EH (cell line): ENCODE results near the gene E2F4.

Source experiments
- DNase-seq: peaks from one replicate; pipeline ENCODE4 v3.0.0-alpha.2; 2015; ENCODE audit warnings: low read depth

The E2F4 gene

DNA sequence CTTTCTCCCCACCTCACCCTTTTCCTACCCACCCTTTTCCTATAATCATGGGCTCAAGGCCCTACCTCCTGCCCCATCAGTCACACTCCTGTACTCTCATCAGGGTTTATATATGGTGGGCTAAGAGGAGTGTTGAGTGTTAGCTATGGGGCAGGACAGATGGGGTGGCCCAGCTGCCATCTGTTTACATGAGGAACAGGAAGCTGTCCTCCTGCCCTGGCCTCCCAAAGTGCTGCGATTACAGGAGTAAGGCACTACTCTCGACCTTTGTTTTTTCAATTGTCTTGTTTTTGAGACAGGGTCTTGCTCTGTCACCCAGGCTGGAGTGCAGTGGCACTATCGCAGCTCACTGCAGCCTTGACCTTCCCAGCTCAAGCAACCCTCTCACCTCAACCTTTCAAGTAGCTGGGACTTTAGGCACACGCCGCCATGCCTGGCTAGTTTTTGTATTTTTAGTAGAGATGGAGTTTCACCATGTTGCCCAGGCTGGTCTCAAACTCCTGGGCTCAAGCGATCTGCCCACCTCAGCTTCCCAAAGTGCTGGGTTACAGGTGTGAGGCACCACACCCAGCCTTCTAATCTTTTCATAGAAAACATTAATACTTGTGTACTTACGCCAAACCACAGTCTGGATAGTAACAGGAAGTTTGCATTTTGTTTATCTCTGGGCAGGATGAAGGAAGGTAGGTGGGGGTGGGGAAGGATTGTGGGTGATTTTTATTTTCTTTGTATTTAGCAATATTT is 33.9 kb upstream of the E2F4 start:
- DNase-seq = no peak

DNA sequence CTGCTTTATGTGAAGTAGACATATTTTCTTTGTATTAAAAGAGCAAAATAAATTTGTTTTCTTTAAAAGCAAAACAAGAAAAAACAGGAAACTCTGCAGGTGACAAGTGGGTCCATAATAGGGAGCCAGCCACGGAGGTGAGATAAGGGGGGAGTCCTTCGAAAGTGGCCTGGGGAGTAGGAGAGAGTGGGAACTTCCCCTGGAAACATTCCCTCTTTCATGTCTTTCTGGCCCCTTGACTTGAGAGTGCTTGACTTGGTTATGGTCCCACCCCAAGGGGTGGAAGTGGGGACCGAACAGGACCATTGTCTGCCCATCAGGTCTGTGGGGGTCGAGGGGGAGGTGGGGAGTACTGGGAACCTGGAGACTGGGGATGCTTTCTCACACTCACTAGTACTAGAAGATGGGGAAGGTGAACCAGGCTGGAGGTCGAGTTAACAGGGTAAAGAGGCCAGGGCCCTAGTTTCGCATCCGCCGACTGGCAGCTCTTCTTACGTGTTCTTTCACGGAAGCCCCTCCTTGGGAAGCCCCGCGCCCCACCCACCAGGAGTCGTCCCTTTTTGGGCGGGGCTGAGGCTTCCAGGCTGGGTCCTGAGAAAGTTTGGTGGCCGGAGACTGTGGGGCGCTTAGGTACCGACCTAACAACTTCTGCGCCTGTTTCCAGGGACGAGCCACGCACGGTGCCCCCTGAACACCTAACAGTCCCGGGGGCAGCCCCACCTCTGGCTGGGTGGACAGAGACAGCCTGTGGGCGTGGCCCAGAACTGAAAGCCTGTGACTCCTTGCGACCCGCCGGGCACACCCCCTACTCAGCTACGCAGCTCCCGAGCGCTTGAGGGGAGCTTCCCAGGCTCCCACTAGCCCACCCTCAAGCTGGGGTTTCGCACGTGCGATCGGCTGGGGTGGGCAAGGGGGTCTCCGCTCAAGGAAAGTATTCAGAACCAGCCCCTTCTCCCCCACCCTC is 33.0 kb upstream of the E2F4 start:
- peak; percentile 53 for DNase-seq

DNA sequence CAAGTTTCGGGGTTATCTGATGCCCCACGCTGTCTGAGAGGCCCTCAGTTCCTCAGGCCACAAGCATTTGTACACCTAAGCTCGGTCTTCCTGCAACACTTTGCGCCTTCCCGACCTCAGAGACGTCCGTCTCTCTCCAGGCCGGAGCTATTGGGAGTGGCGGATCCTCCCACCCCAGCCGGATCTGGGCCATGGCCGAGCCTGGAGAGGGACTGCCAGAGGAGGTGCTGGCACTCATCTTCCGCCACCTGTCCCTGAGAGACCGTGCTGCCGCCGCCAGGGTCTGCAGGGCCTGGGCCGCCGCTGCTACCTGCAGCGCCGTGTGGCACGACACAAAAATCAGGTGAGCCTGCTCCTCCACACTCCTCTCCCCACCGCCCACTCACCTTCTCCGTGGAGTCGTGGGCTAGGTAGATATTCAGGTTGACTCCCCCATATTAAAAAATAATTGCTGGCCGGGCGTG is 30.3 kb upstream of the E2F4 start:
- DNase-seq = no peak

DNA sequence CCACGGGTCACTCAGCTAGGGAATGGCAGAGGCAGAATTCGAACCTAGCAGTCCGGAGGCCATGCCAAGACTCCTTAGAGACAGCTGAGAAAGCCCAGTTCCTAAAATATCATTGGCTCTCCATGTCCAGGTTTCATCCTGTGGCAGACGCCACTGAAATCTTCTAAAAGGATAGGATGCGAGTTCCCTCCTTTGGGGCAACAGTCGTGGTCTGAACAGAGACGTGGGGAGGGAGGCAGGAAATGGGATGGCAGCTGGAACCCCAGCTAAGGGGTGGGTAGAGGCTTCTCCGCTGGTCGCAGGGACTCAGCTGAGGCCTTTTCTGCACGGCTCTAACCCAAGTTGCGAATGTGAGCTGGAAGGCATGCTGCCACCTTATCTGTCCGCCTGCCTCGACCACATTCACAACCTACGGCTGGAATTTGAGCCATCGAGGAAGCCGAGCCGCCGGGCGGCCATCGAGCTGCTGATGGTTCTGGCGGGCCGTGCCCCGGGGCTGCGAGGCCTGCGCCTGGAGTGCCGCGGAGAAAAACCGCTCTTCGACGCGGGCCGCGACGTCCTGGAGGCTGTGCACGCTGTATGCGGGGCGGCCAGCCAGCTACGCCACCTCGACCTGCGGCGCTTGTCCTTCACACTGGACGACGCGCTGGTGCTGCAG is 29.3 kb upstream of the E2F4 start:
- DNase-seq = no peak

DNA sequence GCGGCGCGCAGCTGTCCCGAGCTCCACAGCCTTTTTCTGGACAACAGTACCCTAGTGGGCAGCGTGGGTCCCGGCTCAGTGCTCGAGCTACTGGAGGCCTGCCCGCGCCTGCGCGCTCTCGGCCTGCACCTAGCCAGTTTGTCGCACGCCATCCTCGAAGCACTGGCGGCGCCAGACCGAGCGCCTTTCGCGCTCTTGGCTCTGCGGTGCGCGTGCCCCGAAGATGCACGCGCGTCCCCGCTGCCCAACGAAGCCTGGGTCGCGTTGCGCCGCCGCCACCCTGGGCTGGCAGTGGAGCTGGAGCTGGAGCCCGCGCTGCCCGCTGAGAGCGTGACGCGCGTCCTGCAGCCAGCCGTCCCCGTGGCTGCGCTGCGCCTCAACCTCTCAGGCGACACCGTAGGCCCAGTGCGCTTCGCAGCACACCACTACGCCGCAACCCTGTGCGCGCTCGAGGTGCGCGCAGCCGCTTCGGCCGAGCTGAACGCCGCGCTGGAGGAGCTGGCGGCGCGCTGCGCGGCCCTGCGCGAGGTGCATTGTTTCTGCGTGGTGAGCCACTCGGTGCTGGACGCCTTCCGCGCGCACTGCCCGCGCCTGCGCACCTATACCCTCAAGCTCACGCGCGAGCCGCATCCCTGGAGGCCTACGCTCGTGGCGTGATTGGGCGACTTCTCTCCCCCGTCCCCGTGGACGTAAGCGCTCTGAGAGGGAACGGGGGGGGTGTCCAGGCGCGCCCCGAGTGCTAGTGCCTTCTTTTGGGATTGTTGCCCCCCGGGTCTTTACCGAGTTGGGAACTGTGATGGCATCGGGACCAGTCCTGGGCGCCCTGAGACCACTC is 28.6 kb upstream of the E2F4 start:
- DNase-seq = peak; percentile 57

DNA sequence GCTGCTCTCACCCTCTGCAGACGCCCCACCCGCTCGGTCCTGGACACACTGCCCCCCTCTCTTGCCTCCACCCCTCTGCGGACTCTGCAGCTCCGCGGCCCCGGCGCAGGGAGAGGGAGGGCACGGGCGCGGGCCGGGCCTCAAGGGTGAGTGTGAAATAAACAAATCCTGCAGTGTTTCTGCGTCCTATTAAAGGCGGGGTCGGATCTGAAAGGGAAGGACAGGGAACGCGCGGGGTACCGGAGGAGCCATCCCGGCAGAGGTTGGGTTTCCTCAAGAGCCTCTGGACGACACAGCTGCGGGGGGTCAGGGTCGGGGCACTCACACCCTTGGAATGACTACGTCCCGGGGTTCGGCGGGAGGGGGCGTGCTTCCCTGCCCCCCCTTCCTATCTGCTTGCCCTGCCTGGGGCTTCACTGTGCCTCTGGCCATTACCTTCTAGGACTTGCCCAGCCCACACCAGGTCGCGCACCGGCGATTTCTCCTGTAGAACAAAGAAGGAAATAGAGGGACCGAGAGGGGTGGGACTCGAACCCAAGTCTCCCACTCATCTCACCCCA is 27.9 kb upstream of the E2F4 start:
- no peak for DNase-seq

DNA sequence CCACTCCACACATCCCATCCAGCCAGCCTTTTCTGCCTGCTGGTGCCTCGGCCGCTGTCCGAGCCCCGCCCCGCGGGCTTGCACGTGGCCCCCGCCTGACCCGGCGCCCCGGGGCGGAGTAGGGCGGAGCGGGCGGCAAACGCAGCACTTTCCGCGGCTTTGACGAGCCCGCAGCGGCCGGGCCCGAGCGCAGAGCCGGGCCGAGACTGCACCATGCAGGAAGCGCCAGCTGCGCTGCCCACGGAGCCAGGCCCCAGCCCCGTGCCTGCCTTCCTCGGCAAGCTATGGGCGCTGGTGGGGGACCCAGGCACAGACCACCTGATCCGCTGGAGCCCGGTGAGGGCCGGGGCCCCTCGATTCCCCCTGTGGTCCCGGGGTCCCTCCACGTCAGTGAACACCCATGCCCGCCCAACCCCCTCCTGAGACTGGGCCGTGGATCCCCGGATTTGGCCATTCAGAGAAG is 27.3 kb upstream of the E2F4 start, which contains the start of gene HSF4:
Gene HSF4 (plus strand): TSS at position 147 of the 463 bp plus-strand sequence. CDS start 67 bp downstream, at position 214.
- DNase-seq = peak; percentile 46

DNA sequence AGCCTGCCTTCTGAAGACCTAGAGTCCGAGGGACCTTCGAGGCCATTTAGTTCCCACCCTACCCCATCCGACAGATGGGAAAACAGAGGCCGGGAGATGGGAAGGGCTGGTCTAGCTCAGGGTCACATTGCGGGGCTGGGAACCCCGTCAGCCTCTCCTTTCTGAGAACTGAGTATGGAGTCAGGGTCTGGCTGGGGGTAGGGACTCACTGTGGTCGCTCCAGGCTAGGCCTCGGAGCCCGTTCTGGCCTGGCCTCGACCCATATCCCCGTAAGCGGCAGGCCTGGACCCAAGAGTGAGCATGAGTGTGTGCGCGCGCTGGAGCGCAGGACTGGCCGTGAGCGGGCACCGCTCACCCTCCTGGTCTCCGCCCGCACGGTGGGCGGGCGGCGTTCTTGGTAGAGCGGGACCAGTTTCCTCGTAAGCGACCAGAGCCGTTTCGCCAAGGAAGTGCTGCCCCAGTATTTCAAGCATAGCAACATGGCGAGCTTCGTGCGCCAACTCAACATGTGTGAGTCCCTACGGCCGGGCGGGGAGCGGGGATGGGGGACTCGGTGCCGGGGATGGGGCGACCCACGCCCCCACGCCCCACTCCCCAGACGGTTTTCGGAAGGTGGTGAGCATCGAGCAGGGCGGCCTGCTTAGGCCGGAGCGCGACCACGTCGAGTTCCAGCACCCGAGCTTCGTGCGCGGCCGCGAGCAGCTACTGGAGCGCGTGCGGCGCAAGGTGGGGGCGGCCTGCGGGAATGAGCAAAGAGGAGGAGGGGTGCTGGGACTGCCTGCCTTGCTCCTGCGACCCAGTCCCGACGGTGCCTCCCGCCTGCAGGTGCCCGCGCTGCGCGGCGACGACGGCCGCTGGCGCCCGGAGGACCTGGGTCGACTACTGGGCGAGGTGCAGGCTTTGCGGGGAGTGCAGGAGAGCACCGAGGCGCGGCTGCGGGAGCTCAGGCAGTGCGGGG is 26.6 kb upstream of the E2F4 start:
- no peak for DNase-seq

DNA sequence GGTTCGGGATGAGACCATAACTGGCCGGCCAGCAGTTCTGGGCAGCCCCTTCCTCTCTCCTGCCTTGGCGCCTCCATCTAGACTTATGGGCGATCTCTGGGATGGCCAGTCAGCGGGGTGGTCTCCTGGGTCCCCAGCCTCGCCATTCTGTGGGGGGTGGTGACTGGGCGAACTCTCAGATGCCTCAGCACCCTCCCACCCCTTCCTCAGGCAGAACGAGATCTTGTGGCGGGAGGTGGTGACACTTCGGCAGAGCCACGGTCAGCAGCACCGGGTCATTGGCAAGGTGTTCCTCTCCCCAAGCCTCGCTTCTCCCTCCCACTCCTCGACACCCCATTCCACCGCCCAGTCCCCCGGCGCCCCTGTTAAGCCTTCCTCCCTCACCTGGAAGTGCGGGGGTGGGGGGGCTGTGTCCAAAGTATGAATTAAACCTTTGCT is 25.8 kb upstream of the E2F4 start:
- DNase-seq = no peak

DNA sequence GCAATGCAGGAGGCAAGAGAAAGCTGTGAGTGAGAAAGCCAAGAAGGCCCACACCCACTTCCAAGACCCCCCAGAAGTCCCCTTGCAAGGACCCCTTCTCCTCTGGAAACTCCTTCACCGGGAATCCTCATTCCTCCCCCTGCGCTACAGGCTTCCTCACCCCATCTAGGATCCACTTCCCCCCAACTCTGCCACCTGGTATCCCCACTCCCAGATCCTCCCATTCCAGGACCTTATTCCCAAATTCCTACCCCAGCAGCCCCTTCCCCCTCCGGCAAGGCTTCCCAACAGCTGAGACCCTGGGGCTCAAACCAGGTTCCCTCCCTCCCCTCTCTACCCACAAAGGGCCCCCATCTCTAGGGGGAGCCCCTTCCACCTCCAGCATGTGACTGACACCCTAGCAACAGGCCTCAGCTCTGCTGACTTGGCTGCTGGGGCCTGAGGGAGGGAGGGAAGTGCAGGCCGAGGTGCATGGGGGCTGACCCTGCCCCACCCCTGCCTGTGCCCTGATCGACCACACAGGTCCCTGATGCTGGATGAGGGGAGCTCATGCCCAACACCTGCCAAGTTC is 25.3 kb upstream of the E2F4 start:
- DNase-seq = no peak

DNA sequence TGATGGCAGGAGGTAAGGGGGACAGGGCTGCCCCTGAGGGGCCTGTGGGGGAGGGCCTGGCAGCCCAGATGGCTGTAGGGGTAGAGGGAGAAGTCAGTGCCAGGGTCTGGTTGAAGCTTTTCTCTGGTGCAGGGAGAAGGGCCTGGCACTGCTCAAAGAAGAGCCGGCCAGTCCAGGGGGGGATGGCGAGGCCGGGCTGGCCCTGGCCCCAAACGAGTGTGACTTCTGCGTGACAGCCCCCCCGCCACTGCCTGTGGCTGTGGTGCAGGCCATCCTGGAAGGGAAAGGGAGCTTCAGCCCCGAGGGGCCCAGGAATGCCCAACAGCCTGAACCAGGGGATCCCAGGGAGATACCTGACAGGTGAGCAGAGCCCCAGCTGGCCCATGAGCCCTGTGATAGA is 24.4 kb upstream of the E2F4 start:
- DNase-seq = no peak

DNA sequence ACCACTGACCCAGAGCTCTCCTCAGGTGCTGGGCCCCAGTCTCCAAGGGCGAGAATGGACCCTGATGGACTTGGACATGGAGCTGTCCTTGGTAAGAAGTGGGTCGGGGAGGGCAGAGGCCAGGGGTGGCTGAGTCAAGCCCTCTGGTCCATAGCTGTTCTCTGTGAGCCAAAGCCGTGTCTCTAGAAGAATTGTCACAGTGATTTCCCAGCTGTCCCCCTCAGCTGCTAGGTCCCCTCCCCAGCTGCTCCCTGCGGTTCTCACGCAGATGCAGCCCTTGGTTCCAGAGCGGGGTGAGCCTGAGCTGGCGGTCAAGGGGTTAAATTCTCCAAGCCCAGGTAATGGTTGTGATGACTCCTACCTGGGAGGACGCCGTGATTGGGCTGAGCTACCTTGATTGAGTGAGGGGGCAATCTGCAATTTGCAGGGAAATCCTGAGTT is 22.9 kb upstream of the E2F4 start:
- DNase-seq = no peak

DNA sequence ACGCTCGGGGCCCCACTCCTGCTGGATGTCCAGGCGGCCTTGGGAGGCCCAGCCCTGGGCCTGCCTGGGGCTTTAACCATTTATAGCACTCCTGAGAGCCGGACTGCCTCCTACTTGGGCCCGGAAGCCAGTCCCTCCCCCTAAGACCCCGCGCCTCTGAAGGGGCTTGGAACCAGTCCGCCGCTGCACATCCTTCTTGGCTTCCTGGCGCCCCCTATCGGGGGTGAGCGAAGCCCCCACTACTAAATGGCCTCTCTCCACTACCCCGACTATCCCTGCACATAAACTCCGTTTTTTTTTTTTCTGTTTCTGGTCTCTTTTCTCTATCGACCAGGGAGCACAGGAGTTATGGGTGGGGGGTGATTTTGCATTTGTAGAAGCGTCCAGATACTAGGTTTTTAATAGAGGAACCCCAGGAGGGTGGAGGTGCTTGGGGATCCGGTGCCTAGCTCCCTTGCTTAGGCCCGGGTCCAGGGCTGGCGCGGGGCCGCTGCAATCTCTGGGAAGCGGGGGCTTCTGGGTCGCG is 22.2 kb upstream of the E2F4 start:
- DNase-seq = peak; percentile 34

DNA sequence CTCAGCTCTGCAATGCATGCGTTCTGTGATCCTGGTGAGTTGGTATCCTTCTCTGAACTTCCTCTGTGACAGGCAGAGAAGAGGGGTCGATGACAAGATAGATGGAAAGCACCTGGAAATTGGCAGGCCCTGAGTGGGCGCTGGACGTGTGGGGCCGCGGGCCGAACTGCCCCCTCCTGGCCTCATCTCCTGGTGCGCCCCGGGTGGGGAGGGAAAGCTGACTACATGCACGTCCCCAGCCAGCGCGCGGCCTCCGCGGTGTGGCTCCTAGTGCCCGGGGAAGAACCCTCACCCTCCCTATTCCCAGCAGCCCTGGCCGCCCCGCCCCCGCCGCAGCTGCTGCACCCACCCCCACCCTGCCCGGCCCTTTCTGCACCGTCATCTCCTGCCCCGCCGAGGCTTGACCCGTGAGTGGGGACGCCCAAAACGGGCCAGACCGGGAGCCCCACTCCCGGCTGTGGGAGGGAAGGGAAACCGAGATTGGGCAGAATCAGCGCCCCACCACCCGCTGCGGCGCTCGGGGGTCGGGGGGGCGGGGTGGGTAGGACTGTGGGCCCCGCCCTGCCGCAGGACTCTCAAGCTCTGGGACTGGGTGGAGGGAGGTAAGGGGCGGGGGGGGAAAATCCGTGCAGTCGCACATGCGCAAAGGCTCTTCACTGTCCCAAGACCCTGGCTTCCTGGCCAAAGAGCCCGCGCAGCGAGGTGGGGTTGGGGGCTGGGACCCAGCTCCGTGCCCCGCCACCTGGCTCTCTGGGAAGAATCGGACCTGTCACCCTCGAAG is 21.6 kb upstream of the E2F4 start, which contains the start of gene NOL3:
Gene NOL3 (plus strand): TSS at position 371 of the 781 bp plus-strand sequence.
- DNase-seq = peak; percentile 88

DNA sequence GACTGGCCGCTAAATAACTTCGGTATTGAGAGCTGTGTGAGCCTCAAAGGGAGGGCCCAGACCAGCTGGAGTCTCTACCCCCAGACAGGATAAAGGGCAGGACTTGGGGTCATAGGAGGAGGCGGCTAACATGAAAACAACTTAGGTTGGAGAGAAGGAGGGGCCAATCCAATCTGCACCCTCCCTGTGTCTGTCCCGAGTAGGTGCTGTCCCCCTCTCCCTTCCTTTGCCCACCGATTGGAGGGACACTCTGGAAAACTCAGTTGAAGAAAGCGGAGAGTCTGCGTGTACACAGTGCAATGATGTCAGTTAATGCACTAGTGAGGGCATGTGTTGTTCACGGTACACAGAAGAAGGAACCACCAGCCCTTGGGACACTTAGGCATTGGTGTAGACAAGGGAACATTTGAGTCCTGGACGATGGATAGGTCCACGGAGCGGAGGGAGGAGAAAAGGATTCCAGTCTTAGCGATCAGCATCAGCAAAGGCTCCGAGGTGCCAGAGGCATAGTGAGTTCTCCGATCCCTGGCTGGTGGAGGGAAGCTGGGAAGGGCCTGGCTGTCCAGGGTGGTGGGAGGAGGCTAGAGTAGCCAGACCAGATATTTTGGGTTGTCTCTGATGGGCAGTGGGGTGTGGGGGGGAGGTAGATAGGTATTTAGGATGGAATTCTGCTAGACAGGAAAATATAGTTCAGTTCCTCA is 20.9 kb upstream of the E2F4 start:
- no peak for DNase-seq

DNA sequence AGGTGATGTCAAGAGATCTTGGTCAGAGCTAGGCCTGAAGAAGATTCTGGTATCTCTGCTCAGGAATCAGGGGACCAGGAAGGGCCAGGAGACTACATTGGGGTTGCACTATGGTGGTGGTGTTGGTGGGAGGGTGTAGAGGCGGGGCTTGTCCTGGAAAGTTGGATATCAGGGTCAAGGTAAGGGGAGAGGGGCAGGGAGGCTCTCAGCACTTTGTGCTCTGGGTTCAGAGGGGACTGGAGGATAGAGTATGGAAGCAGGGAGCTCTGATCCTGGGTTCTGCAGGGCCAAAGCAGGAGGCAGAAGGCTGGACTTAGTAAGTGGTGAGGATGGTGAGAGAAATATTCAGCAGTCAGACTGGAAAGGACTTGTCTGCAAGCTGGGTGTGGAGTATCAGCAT is 18.6 kb upstream of the E2F4 start:
- DNase-seq = no peak
